H1 (cell line): ENCODE measurements around the gene FHIT. TPM values are rescaled to one million over a fixed set of nuclear protein-coding genes. Genes with fewer than 3 reads are reported as not detected.

Experiments used
- CTCF ChIA-PET: fragments of 300-600 bp; sonication (Branson Sonifier 250); formaldehyde crosslinking; loops from one replicate; lab custom pipeline; 2021; ENCODE audit not compliant: partially characterized antibody; lab: Charles Lee
- POLR2A ChIA-PET: fragments of 300-600 bp; sonication (Branson Sonifier 250); formaldehyde crosslinking; loops from one replicate; lab custom pipeline; 2021; ENCODE audit warnings: inconsistent platforms; ENCODE audit not compliant: partially characterized antibody; lab: Charles Lee
- DNase-seq, 2 experiments: peaks; one replicate each; pipeline versions ENCODE4 v3.0.0 to v3.0.0-alpha.2; 2010 to 2022; ENCODE audit warnings: low spot score in 2 of 2, low read depth in 1 of 2, mixed read lengths in 1 of 2
- FAIRE-seq: peaks from 2 replicates; lab custom pipeline; 2011; peaks lifted over from hg19 to GRCh38; lab: Jason Lieb, UNC
- H2AFZ ChIP-seq: 2 replicates; pipeline ENCODE4 v1.8.1; 2012; ENCODE audit warnings: low read length, inconsistent platforms
- H2AK5ac ChIP-seq: 2 replicates; pipeline ENCODE4 v1.6.1; 2013; ENCODE audit warnings: low read depth, low read length
- H2BK120ac ChIP-seq: replicated peaks from 2 replicates; pipeline ENCODE3; 2013; ENCODE audit warnings: low read depth, low read length, inconsistent platforms
- H2BK12ac ChIP-seq: 2 replicates; pipeline ENCODE4 v1.6.1; 2013; ENCODE audit warnings: low read depth, low read length
- H2BK15ac ChIP-seq: 2 replicates; pipeline ENCODE4 v1.6.1; 2013; ENCODE audit warnings: low read length
- H2BK20ac ChIP-seq: 2 replicates; pipeline ENCODE4 v1.6.1; 2013; ENCODE audit warnings: low read length
- H2BK5ac ChIP-seq: 2 replicates; pipeline ENCODE4 v1.6.1; 2013; ENCODE audit warnings: low read depth, low read length
- H3K14ac ChIP-seq: 2 replicates; pipeline ENCODE4 v1.6.1; 2013; ENCODE audit warnings: inconsistent platforms; ENCODE audit not compliant: insufficient read length
- H3K18ac ChIP-seq: 2 replicates; pipeline ENCODE4 v1.6.1; 2013; ENCODE audit warnings: low read length; ENCODE audit errors: extremely low read depth
- H3K23ac ChIP-seq: 2 replicates; pipeline ENCODE4 v1.6.1; 2013; ENCODE audit warnings: inconsistent platforms; ENCODE audit not compliant: insufficient read length
- H3K23me2 ChIP-seq: 2 replicates; pipeline ENCODE4 v1.6.1; 2013; ENCODE audit warnings: low read depth, low read length
- H3K27ac ChIP-seq: 2 replicates; pipeline ENCODE4 v1.6.1; 2011; ENCODE audit warnings: low read depth, low read length, inconsistent platforms
- H3K27me3 ChIP-seq, 4 experiments: replicated peaks in 1 of 4; 1 replicate in 1 of 4; 2 replicates in 3 of 4; pipeline versions ENCODE4 v1.6.1 to v1.8.1; 2011 to 2013; ENCODE audit warnings: low read length in 3 of 4, mild to moderate bottlenecking in 3 of 4, inconsistent platforms in 2 of 4, mixed read lengths in 2 of 4, moderate library complexity in 1 of 4; ENCODE audit not compliant: control insufficient read depth in 3 of 4, insufficient read depth in 3 of 4; ENCODE audit errors: extremely low read depth in 1 of 4
- H3K36me3 ChIP-seq, 4 experiments: 2 replicates each; pipeline versions ENCODE4 v1.6.1 to v1.8.1; 2011 to 2013; ENCODE audit warnings: mild to moderate bottlenecking in 4 of 4, low read length in 3 of 4, moderate library complexity in 2 of 4, control low read depth in 1 of 4, inconsistent platforms in 1 of 4; ENCODE audit not compliant: insufficient read depth in 4 of 4, control insufficient read depth in 2 of 4
- H3K4ac ChIP-seq: replicated peaks from 2 replicates; pipeline ENCODE3; 2013; ENCODE audit warnings: low read length, low read depth, mixed read lengths, inconsistent platforms; ENCODE audit not compliant: insufficient read length
- H3K4me1 ChIP-seq, 4 experiments: replicated peaks in 1 of 4; 1 replicate in 1 of 4; 2 replicates in 3 of 4; pipeline versions ENCODE4 v1.6.1 to v1.8.1; 2011 to 2013; ENCODE audit warnings: low read length in 3 of 4, inconsistent platforms in 2 of 4, mixed read lengths in 1 of 4; ENCODE audit not compliant: insufficient read depth in 4 of 4, control insufficient read depth in 3 of 4
- H3K4me2 ChIP-seq, 2 experiments: 2 replicates each; pipeline versions ENCODE4 v1.6.1 to v1.8.1; 2011 to 2013; ENCODE audit warnings: low read depth in 2 of 2, low read length in 2 of 2, control low read depth in 1 of 2, inconsistent platforms in 1 of 2, mild to moderate bottlenecking in 1 of 2; ENCODE audit not compliant: insufficient read depth in 1 of 2
- H3K4me3 ChIP-seq, 4 experiments: fragments of 200-600, 300-600 bp in 1 of 4; sonication (generic), shearing (Covaris generic), sonication (Bioruptor Twin) in 1 of 4; 2 replicates each; pipeline versions ENCODE4 v1.5.1 to v1.8.1; 2011 to 2016; ENCODE audit warnings: low read length in 4 of 4, low read depth in 3 of 4, control low read depth in 2 of 4, inconsistent platforms in 2 of 4, mild to moderate bottlenecking in 2 of 4, mixed read lengths in 1 of 4, moderate library complexity in 1 of 4; ENCODE audit not compliant: insufficient read depth in 2 of 4; ENCODE audit errors: extremely low read depth in 1 of 4
- H3K56ac ChIP-seq: replicated peaks from 2 replicates; pipeline ENCODE3; 2013; ENCODE audit warnings: low read depth, mild to moderate bottlenecking, mixed read lengths, low read length, inconsistent platforms; ENCODE audit not compliant: insufficient read length
- H3K79me1 ChIP-seq: 2 replicates; pipeline ENCODE4 v1.6.1; 2013; ENCODE audit warnings: low read depth, low read length, control low read depth
- H3K79me2 ChIP-seq, 2 experiments: 2 replicates each; pipeline versions ENCODE4 v1.6.1 to v1.8.1; 2012 to 2013; ENCODE audit warnings: low read length in 2 of 2, mild to moderate bottlenecking in 2 of 2, inconsistent platforms in 1 of 2; ENCODE audit not compliant: insufficient read depth in 2 of 2, control insufficient read depth in 1 of 2
- H3K9ac ChIP-seq, 4 experiments: replicated peaks in 1 of 4; 1 replicate in 1 of 4; 2 replicates in 3 of 4; pipeline versions ENCODE4 v1.6.1 to v1.8.1; 2011 to 2013; ENCODE audit warnings: low read depth in 3 of 4, low read length in 3 of 4, control low read depth in 2 of 4, mild to moderate bottlenecking in 2 of 4, moderate library complexity in 2 of 4, inconsistent platforms in 1 of 4; ENCODE audit errors: extremely low read depth in 1 of 4
- H3K9me3 ChIP-seq, 2 experiments: 2 replicates each; pipeline versions ENCODE4 v1.6.1 to v1.8.1; 2012 to 2013; ENCODE audit warnings: mild to moderate bottlenecking in 2 of 2, moderate library complexity in 2 of 2, control low read depth in 1 of 2, inconsistent platforms in 1 of 2, low read depth in 1 of 2, low read length in 1 of 2, mixed read lengths in 1 of 2; ENCODE audit not compliant: insufficient read depth in 2 of 2
- H4K20me1 ChIP-seq, 2 experiments: replicated peaks in 1 of 2; 2 replicates each; pipeline versions ENCODE3 to v1.8.1; 2011 to 2013; ENCODE audit warnings: inconsistent platforms in 2 of 2, low read length in 2 of 2, mild to moderate bottlenecking in 1 of 2; ENCODE audit not compliant: insufficient read depth in 2 of 2, control insufficient read depth in 1 of 2
- H4K5ac ChIP-seq: 2 replicates; pipeline ENCODE4 v1.6.1; 2013; ENCODE audit warnings: low read length, low read depth, mixed read lengths, inconsistent platforms; ENCODE audit not compliant: insufficient read length
- H4K8ac ChIP-seq: 2 replicates; pipeline ENCODE4 v1.8.0; 2013; ENCODE audit warnings: mild to moderate bottlenecking, moderate library complexity, low read length, inconsistent platforms; ENCODE audit not compliant: insufficient read depth; ENCODE audit errors: extremely low read depth
- H4K91ac ChIP-seq: replicated peaks from 2 replicates; pipeline ENCODE3; 2013; ENCODE audit warnings: low read length, mixed read lengths, inconsistent platforms; ENCODE audit not compliant: insufficient read length
- CHD1 ChIP-seq: IDR thresholded peaks from 2 replicates; pipeline ENCODE4 v1.6.1; 2012; ENCODE audit warnings: low read depth, low read length, improper control_type of control experiment
- CREB1 ChIP-seq: IDR thresholded peaks from 2 replicates; pipeline ENCODE4 v1.6.1; 2012; ENCODE audit warnings: inconsistent platforms
- EZH2 ChIP-seq: fragments of 200-600 bp; sonication (generic); IDR thresholded peaks from 2 replicates; pipeline ENCODE4 v1.7.1; 2012; ENCODE audit warnings: low read depth, mild to moderate bottlenecking, moderate library complexity, low read length, inconsistent platforms; ENCODE audit not compliant: severe bottlenecking
- FOSL1 ChIP-seq: IDR thresholded peaks from 2 replicates; pipeline ENCODE4 v1.6.1; 2011; ENCODE audit warnings: mild to moderate bottlenecking, low read depth, low read length, moderate library complexity; ENCODE audit not compliant: insufficient read depth
- GABPA ChIP-seq: IDR thresholded peaks from 2 replicates; pipeline ENCODE4 v1.6.1; 2011; ENCODE audit warnings: mild to moderate bottlenecking, low read length, moderate library complexity, borderline replicate concordance; ENCODE audit not compliant: insufficient read depth
- KDM5A ChIP-seq: fragments of 200-600 bp; IDR thresholded peaks from 2 replicates; pipeline ENCODE4 v1.7.1; 2012; ENCODE audit warnings: mild to moderate bottlenecking, low read length, inconsistent platforms, mixed read lengths
- NRF1 ChIP-seq: IDR thresholded peaks from 2 replicates; pipeline ENCODE4 v1.6.1; 2011; ENCODE audit warnings: mild to moderate bottlenecking, low read depth, low read length, improper control_type of control experiment
- RXRA ChIP-seq: IDR thresholded peaks from 2 replicates; pipeline ENCODE4 v1.6.1; 2011; ENCODE audit warnings: low read depth, mild to moderate bottlenecking, low read length, moderate library complexity; ENCODE audit not compliant: insufficient read depth
- SAP30 ChIP-seq: fragments of 300-600 bp; sonication (generic); IDR thresholded peaks from 2 replicates; pipeline ENCODE4 v1.7.1; 2012; ENCODE audit warnings: low read length, moderate library complexity, mild to moderate bottlenecking, inconsistent platforms; ENCODE audit not compliant: insufficient read depth, insufficient replicate concordance
- SP4 ChIP-seq: IDR thresholded peaks from 2 replicates; pipeline ENCODE4 v1.6.1; 2012; ENCODE audit warnings: low read length, inconsistent platforms
- SRF ChIP-seq: IDR thresholded peaks from 2 replicates; pipeline ENCODE4 v1.6.1; 2011; ENCODE audit warnings: mild to moderate bottlenecking, low read depth, low read length, moderate library complexity
- SUZ12 ChIP-seq: fragments of 200-600 bp; sonication (generic); IDR thresholded peaks from 2 replicates; pipeline ENCODE4 v1.6.1; 2012; ENCODE audit warnings: mild to moderate bottlenecking, inconsistent platforms, low read length, moderate library complexity, mixed read lengths
- TAF1 ChIP-seq: IDR thresholded peaks from 2 replicates; pipeline ENCODE4 v1.6.1; 2011; ENCODE audit warnings: mild to moderate bottlenecking, low read depth, low read length
- TBP ChIP-seq: IDR thresholded peaks from 2 replicates; pipeline ENCODE4 v1.6.1; 2011; ENCODE audit warnings: low read depth, low read length, improper control_type of control experiment
- WGBS, 2 experiments: shearing (Covaris generic) in 1 of 2; methylation state at CpG; one replicate each; pipeline versions ENCODE4 v1.1.6 to v1.1.7; 2013 to 2015; ENCODE audit warnings: low lambda C conversion rate in 2 of 2, mixed read lengths in 2 of 2, inconsistent platforms in 1 of 2, low coverage in 1 of 2, missing lambda C conversion rate in 1 of 2; ENCODE audit not compliant: insufficient replicate concordance in 2 of 2, insufficient coverage in 1 of 2, insufficient read length in 1 of 2; ENCODE audit errors: extremely low coverage in 1 of 2, missing lambda C conversion rate in 1 of 2; 5-methylcytosine and 5-hydroxymethylcytosine counted together
- polyA plus RNA-seq, 7 experiments: library from polyadenylated mRNA; depleted of rRNA in 3 of 7; stranded (reverse) in 5 of 7; unstranded in 2 of 7; fragments of >200 nt in 5 of 7; fragments of 200-250 nt in 2 of 7; gene quantifications; 1 replicate in 5 of 7; 2 replicates in 1 of 7; 4 replicates in 1 of 7; pipeline versions ENCODE4 v1.2.1 to v1.2.3, GENCODE V29; 2011 to 2013; ENCODE audit warnings: missing spikeins in 2 of 7, mixed read lengths in 2 of 7
- total RNA-seq: library from RNA; stranded (reverse); fragmentation: NEBNext Ultra II Directional; extraction: Animal tissue kit (Norgen Biotek cat#: 25700); gene quantifications from 2 replicates; pipeline ENCODE4 v1.2.1, GENCODE V29; 2021

The FHIT gene
- total and polyA plus RNA-seq, 2 of the 8 experiments (the other 6 are each of a cell fraction or from before 2014, with no cell fraction given) = 1.2 to 3.2 TPM

- DNase-seq (no peak), FAIRE-seq (no peak)
- Histone ChIP-seq H3K9me3 (no peaks in the 10 kb centered on the region), H3K79me1 (no peaks in the 10 kb centered on the region), H3K4me2 (no peak overlapping the region), H4K8ac (no peak overlapping the region), H3K18ac (no peak overlapping the region), H4K20me1 (no peaks in the 10 kb centered on the region), H2BK20ac (no peak overlapping the region), H2BK120ac (no peak overlapping the region), H3K4me3 (no peak overlapping the region), H3K27me3 (peaks cover 0 to 2% (median 0%) of the 10 kb centered on the region in 4 experiments; a peak in 1 of 7 replicates), H3K79me2 (no peaks in the 10 kb centered on the region), H3K23me2 (no peaks in the 10 kb centered on the region), H3K27ac (no peak overlapping the region), H3K56ac (no peak overlapping the region), H2BK5ac (no peak overlapping the region), H3K4ac (no peak overlapping the region), H2AFZ (no peak overlapping the region), H2BK15ac (no peak overlapping the region), H3K36me3 (no peaks in the 10 kb centered on the region), H3K9ac (no peak overlapping the region), H3K4me1 (no peaks in the 10 kb centered on the region), H2BK12ac (no peak overlapping the region), H4K5ac (no peak overlapping the region), H3K23ac (no peak overlapping the region), H2AK5ac (no peak overlapping the region), H3K14ac (no peak overlapping the region), H4K91ac (no peak overlapping the region)
- CTCF ChIA-PET = interaction anchor here (0.6 to 0.7 kb wide), 4 partner anchors 24 to 885 kb away, joined by 3 to 5 read pairs (median 4); no protein-coding TSS in a partner anchor
- POLR2A ChIA-PET = interaction anchor here (0.6 kb wide), 1 partner anchor 62 kb away, joined by 4 read pairs; no protein-coding TSS in a partner anchor
- whole genome bisulfite sequencing, 2 experiments = 88% methylated on average over 2 of the region's 2 CpGs; no CpG with 5 or more reads in 1 of the 2 experiments
- no peak for TF ChIP-seq SUZ12
- TF ChIP-seq KDM5A = no peak
- TF ChIP-seq RXRA = no peak
- TF ChIP-seq CHD1 = no peak
- TF ChIP-seq CREB1 = no peak
- TF ChIP-seq TBP = no peak
- no peak for TF ChIP-seq FOSL1
- TF ChIP-seq NRF1 = no peak
- TF ChIP-seq GABPA = no peak
- no peak for TF ChIP-seq SRF
- no peak for TF ChIP-seq EZH2
- TF ChIP-seq TAF1 = no peak
- TF ChIP-seq SP4 = no peak
- no peak for TF ChIP-seq SAP30
Observed at GRCh38 chr3:61053781-61054496, 197.3 kb downstream of the FHIT start.
